IMR-90 (cell line): Measurements from ENCODE around the gene THSD7B. TPM values are rescaled to one million over a fixed set of nuclear protein-coding genes. Genes with fewer than 3 reads are reported as not detected.

Experiments
- ATAC-seq: fragments of 200-7000 bp; cut with Tn5 transposase; 2 replicates; pipeline ENCODE4 v1.9.1; 2020; ENCODE audit warnings: low read depth, mild to moderate bottlenecking, moderate library complexity
- BruUV-seq: library from RNA; stranded (reverse); fragments of 400-500 nt; replicated peaks from 2 replicates; lab custom pipeline; 2021; lab: Mats Ljungman, UMichigan
- CTCF ChIA-PET: fragments of 300-600 bp; formaldehyde crosslinking; extraction: SDS; loops from one replicate; lab custom pipeline; 2021; ENCODE audit warnings: antibody characterized with exemption; lab: Yijun Ruan, JAX
- POLR2A ChIA-PET: fragments of 300-600 bp; sonication (Branson Sonifier 250); formaldehyde crosslinking; loops from one replicate; lab custom pipeline; 2022; ENCODE audit warnings: antibody characterized with exemption; ENCODE audit not compliant: unreplicated experiment; lab: Charles Lee
- DNase-seq: peaks from one replicate; pipeline ENCODE4 v3.0.0; 2013
- H2AFZ ChIP-seq: replicated peaks from 2 replicates; pipeline ENCODE3; 2013; ENCODE audit warnings: low read length, mild to moderate bottlenecking; ENCODE audit not compliant: poor library complexity
- H2AK5ac ChIP-seq: 2 replicates; pipeline ENCODE4 v1.6.1; 2013; ENCODE audit warnings: low read depth, low read length, inconsistent platforms
- H2AK9ac ChIP-seq: replicated peaks from 2 replicates; pipeline ENCODE3; 2013; ENCODE audit warnings: mild to moderate bottlenecking, low read depth, low read length, moderate library complexity; ENCODE audit not compliant: poor library complexity
- H2BK120ac ChIP-seq: 2 replicates; pipeline ENCODE4 v1.6.1; 2013; ENCODE audit warnings: low read depth, low read length, inconsistent platforms
- H2BK15ac ChIP-seq: 3 replicates; pipeline ENCODE4 v1.6.1; 2013; ENCODE audit warnings: low read depth, low read length, inconsistent platforms
- H2BK20ac ChIP-seq: 2 replicates; pipeline ENCODE4 v1.6.1; 2013; ENCODE audit warnings: low read depth, mild to moderate bottlenecking, inconsistent platforms, low read length, moderate library complexity
- H2BK5ac ChIP-seq: 2 replicates; pipeline ENCODE4 v1.6.1; 2013; ENCODE audit warnings: mild to moderate bottlenecking, low read depth, low read length, inconsistent platforms; ENCODE audit not compliant: poor library complexity, severe bottlenecking
- H3K14ac ChIP-seq: replicated peaks from 2 replicates; pipeline ENCODE4 v1.6.1; 2013; ENCODE audit warnings: low read depth, low read length, inconsistent platforms
- H3K18ac ChIP-seq: 2 replicates; pipeline ENCODE4 v1.6.1; 2013; ENCODE audit warnings: low read depth, low read length, control low read depth
- H3K23ac ChIP-seq: 2 replicates; pipeline ENCODE4 v1.6.1; 2013; ENCODE audit warnings: low read depth, low read length, inconsistent platforms
- H3K27ac ChIP-seq: 2 replicates; pipeline ENCODE4 v1.5.1; 2013; ENCODE audit warnings: mild to moderate bottlenecking, control low read depth, low read length; ENCODE audit not compliant: insufficient read depth
- H3K27me3 ChIP-seq: 2 replicates; pipeline ENCODE4 v1.6.1; 2013; ENCODE audit warnings: low read length; ENCODE audit not compliant: control insufficient read depth, insufficient read depth
- H3K36me3 ChIP-seq: 2 replicates; pipeline ENCODE4 v1.6.1; 2013; ENCODE audit warnings: low read length, mixed read lengths; ENCODE audit not compliant: control insufficient read depth, insufficient read depth
- H3K4ac ChIP-seq: 2 replicates; pipeline ENCODE4 v1.6.1; 2013; ENCODE audit warnings: low read depth, low read length, inconsistent platforms
- H3K4me1 ChIP-seq: 2 replicates; pipeline ENCODE4 v1.6.1; 2013; ENCODE audit warnings: low read length, mixed read lengths; ENCODE audit not compliant: control insufficient read depth, insufficient read depth
- H3K4me2 ChIP-seq: 2 replicates; pipeline ENCODE4 v1.6.1; 2013; ENCODE audit warnings: low read depth, mild to moderate bottlenecking, control low read depth, low read length, moderate library complexity
- H3K4me3 ChIP-seq: 2 replicates; pipeline ENCODE4 v1.5.1; 2013; ENCODE audit warnings: low read depth, mild to moderate bottlenecking, control low read depth, low read length, moderate library complexity; ENCODE audit not compliant: insufficient read depth
- H3K56ac ChIP-seq: 2 replicates; pipeline ENCODE4 v1.6.1; 2013; ENCODE audit warnings: low read length, inconsistent platforms; ENCODE audit not compliant: insufficient read depth; ENCODE audit errors: extremely low read depth
- H3K79me1 ChIP-seq, 2 experiments: 2 replicates each; pipeline ENCODE4 v1.6.1; 2013; ENCODE audit warnings: low read length in 2 of 2, inconsistent platforms in 1 of 2, low read depth in 1 of 2
- H3K9ac ChIP-seq: 2 replicates; pipeline ENCODE4 v1.6.1; 2013; ENCODE audit warnings: low read depth, low read length, control low read depth
- H3K9me1 ChIP-seq: 2 replicates; pipeline ENCODE4 v1.6.1; 2013; ENCODE audit warnings: low read length, inconsistent platforms; ENCODE audit not compliant: insufficient read depth
- H3K9me3 ChIP-seq: 2 replicates; pipeline ENCODE4 v1.6.1; 2013; ENCODE audit warnings: low read length; ENCODE audit not compliant: control insufficient read depth, insufficient read depth
- H4K20me1 ChIP-seq: 2 replicates; pipeline ENCODE4 v1.6.1; 2013; ENCODE audit warnings: low read length, inconsistent platforms; ENCODE audit not compliant: insufficient read depth
- H4K5ac ChIP-seq: 2 replicates; pipeline ENCODE4 v1.6.1; 2013; ENCODE audit warnings: mild to moderate bottlenecking, low read depth, low read length, control low read depth
- H4K8ac ChIP-seq, 2 experiments: 2 replicates each; pipeline ENCODE4 v1.6.1; 2013; ENCODE audit warnings: low read depth in 2 of 2, low read length in 2 of 2, control low read depth in 1 of 2, inconsistent platforms in 1 of 2
- H4K91ac ChIP-seq: 2 replicates; pipeline ENCODE4 v1.6.1; 2013; ENCODE audit warnings: low read depth, low read length, inconsistent platforms; ENCODE audit not compliant: insufficient read depth
- BHLHE40 ChIP-seq: fragments of 150-350 bp; IDR thresholded peaks from 2 replicates; pipeline ENCODE4 v1.6.1; 2016; ENCODE audit warnings: mild to moderate bottlenecking, low read depth, low read length
- CEBPB ChIP-seq: IDR thresholded peaks from 2 replicates; pipeline ENCODE4 v1.6.1; 2012; ENCODE audit warnings: low read depth, low read length, improper control_type of control experiment
- MAFK ChIP-seq: IDR thresholded peaks from 2 replicates; pipeline ENCODE4 v1.6.1; 2012; ENCODE audit warnings: low read depth, low read length, improper control_type of control experiment
- MAZ ChIP-seq: IDR thresholded peaks from 2 replicates; pipeline ENCODE4 v1.6.1; 2012; ENCODE audit warnings: low read depth, mild to moderate bottlenecking, low read length, improper control_type of control experiment, moderate library complexity, borderline replicate concordance
- MXI1 ChIP-seq: IDR thresholded peaks from 2 replicates; pipeline ENCODE4 v1.6.1; 2012; ENCODE audit warnings: low read depth, mild to moderate bottlenecking, low read length, moderate library complexity, borderline replicate concordance
- POLR2A ChIP-seq: IDR thresholded peaks from 2 replicates; pipeline ENCODE4 v1.6.1; 2012; ENCODE audit warnings: mild to moderate bottlenecking, low read depth, low read length
- RAD21 ChIP-seq: IDR thresholded peaks from 2 replicates; pipeline ENCODE4 v1.6.1; 2012; ENCODE audit warnings: low read length, improper control_type of control experiment
- RCOR1 ChIP-seq: IDR thresholded peaks from 2 replicates; pipeline ENCODE4 v1.6.1; 2012; ENCODE audit warnings: mild to moderate bottlenecking, low read length, improper control_type of control experiment; ENCODE audit not compliant: insufficient replicate concordance
- RFX5 ChIP-seq: IDR thresholded peaks from 2 replicates; pipeline ENCODE4 v1.8.0; 2012; ENCODE audit warnings: low read depth, mild to moderate bottlenecking, low read length, moderate library complexity
- SMC3 ChIP-seq: fragments of 150-350 bp; IDR thresholded peaks from 2 replicates; pipeline ENCODE4 v1.6.1; 2016; ENCODE audit warnings: low read depth, mild to moderate bottlenecking, antibody characterized with exemption, low read length, moderate library complexity
- WGBS, 2 experiments: methylation state at CpG; one replicate each; pipeline versions ENCODE4 v1.1.5 to v1.1.7; 2013; ENCODE audit warnings: missing lambda C conversion rate in 2 of 2; ENCODE audit not compliant: insufficient read length in 1 of 2; ENCODE audit errors: extremely low coverage in 2 of 2; 5-methylcytosine and 5-hydroxymethylcytosine counted together
- dilution Hi-C: fragments of 300-500 bp; cut with HindIII; formaldehyde crosslinking; loops from one replicate; pipeline ENCODE4 v1.14.3; 2018; ENCODE audit warnings: low sequenced_read_pairs; ENCODE audit not compliant: unreplicated experiment
- in situ Hi-C: fragments of 300-500 bp; cut with MboI; formaldehyde crosslinking; loops from 3 replicates; pipeline ENCODE4 v1.14.3; 2019; ENCODE audit warnings: low sequenced_read_pairs, inconsistent platforms, mixed read lengths
- intact Hi-C: fragments of 100-400 bp; cut with micrococcal nuclease; formaldehyde crosslinking; loops from 2 replicates; pipeline ENCODE4 v1.10.0; 2022
- polyA plus RNA-seq, 3 experiments: library from polyadenylated mRNA; depleted of rRNA; stranded (reverse); fragments of >200 nt; gene quantifications; 2 replicates each; pipeline ENCODE4 v1.2.3, GENCODE V29; 2012; ENCODE audit warnings: low replicate concordance in 1 of 3
- total RNA-seq: library from RNA; depleted of rRNA; stranded (reverse); fragments of >200 nt; gene quantifications from 2 replicates; pipeline ENCODE4 v1.2.3, GENCODE V29; 2012
- TF ChIP-seq, protein P1 (sequence below): fragments of 150-350 bp; IDR thresholded peaks from 2 replicates; pipeline ENCODE4 v1.6.1; 2016; ENCODE audit warnings: low read depth, mild to moderate bottlenecking, low read length, moderate library complexity, borderline replicate concordance
- TF ChIP-seq, protein P2 (sequence below): conservative IDR thresholded peaks from 2 replicates; pipeline ENCODE4 v1.5.1; 2012; ENCODE audit warnings: mild to moderate bottlenecking, low read depth, low read length, improper control_type of control experiment

Gene THSD7B
- total and polyA plus RNA-seq, 2 of the 4 experiments (the other 2 are of a cell fraction) = not detected

DNA sequence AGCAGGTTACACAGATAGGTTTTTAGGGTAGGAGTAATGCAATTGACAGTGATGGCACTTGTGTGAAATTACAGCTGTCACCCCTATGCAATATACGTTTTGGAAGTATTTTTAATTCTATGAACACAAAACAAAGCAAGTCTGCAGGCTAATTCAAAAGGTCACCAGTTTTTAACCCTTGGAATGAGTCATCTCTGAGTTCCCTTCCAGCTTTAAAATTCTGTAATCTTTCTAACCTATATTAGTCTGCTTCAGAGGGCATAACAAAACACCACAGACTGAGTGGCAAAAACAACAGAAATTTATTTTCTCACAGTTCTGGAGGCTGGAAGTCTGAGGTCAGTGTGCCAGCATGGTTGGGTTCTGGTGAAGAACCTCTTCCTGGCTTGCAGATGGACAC is 602.0 kb downstream of the THSD7B start:
- no peak overlapping the region for H3K56ac ChIP-seq
- no peak overlapping the region for H3K9ac ChIP-seq
- H3K79me1 ChIP-seq = no peaks in the 10 kb centered on the region
- H3K23ac ChIP-seq = no peak overlapping the region
- intact Hi-C loops = no loop called here
- ChIA-PET CTCF (no interaction called here), POLR2A (no interaction called here)
- no peaks in the 10 kb centered on the region for H3K36me3 ChIP-seq
- H4K5ac ChIP-seq = no peak overlapping the region
- no peak for TF ChIP-seq MAZ
- no peak for TF ChIP-seq MXI1
- TF ChIP-seq POLR2A = no peak
- no peak for TF ChIP-seq RFX5
- TF ChIP-seq RCOR1 = no peak
- TF ChIP-seq, protein P1, sequence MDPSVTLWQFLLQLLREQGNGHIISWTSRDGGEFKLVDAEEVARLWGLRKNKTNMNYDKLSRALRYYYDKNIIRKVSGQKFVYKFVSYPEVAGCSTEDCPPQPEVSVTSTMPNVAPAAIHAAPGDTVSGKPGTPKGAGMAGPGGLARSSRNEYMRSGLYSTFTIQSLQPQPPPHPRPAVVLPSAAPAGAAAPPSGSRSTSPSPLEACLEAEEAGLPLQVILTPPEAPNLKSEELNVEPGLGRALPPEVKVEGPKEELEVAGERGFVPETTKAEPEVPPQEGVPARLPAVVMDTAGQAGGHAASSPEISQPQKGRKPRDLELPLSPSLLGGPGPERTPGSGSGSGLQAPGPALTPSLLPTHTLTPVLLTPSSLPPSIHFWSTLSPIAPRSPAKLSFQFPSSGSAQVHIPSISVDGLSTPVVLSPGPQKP = no peak
- no peak for TF ChIP-seq MAFK
- TF ChIP-seq CEBPB = no peak
- TF ChIP-seq, protein P2, sequence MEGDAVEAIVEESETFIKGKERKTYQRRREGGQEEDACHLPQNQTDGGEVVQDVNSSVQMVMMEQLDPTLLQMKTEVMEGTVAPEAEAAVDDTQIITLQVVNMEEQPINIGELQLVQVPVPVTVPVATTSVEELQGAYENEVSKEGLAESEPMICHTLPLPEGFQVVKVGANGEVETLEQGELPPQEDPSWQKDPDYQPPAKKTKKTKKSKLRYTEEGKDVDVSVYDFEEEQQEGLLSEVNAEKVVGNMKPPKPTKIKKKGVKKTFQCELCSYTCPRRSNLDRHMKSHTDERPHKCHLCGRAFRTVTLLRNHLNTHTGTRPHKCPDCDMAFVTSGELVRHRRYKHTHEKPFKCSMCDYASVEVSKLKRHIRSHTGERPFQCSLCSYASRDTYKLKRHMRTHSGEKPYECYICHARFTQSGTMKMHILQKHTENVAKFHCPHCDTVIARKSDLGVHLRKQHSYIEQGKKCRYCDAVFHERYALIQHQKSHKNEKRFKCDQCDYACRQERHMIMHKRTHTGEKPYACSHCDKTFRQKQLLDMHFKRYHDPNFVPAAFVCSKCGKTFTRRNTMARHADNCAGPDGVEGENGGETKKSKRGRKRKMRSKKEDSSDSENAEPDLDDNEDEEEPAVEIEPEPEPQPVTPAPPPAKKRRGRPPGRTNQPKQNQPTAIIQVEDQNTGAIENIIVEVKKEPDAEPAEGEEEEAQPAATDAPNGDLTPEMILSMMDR = no peak
- TF ChIP-seq RAD21 = no peak
- no peak for TF ChIP-seq SMC3
- no peak for TF ChIP-seq BHLHE40
- no peak overlapping the region for H2BK15ac ChIP-seq
- no peak overlapping the region for H2BK20ac ChIP-seq
- H2BK5ac ChIP-seq = no peak overlapping the region
- H3K4me1 ChIP-seq = no peaks in the 10 kb centered on the region
- H4K8ac ChIP-seq = no peak overlapping the region
- dilution Hi-C loops = no loop called here
- H3K4me2 ChIP-seq = no peak overlapping the region
- H4K20me1 ChIP-seq = no peaks in the 10 kb centered on the region
- H3K18ac ChIP-seq = no peak overlapping the region
- H3K27ac ChIP-seq = no peak overlapping the region
- no peak overlapping the region for H2BK120ac ChIP-seq
- H3K14ac ChIP-seq = no peak overlapping the region
- no peak overlapping the region for H2AK9ac ChIP-seq
- H2AK5ac ChIP-seq = no peak overlapping the region
- no peak overlapping the region for H3K4me3 ChIP-seq
- no TSS peak for BruUV-seq
- WGBS, 2 experiments = no CpG with 5 or more reads among the region's 1 CpG
- H4K91ac ChIP-seq = no peak overlapping the region
- no peaks in the 10 kb centered on the region for H3K27me3 ChIP-seq
- no peaks in the 10 kb centered on the region for H3K9me1 ChIP-seq
- no peak overlapping the region for H3K4ac ChIP-seq
- no peak overlapping the region for H2AFZ ChIP-seq
- DNase-seq = no peak
- H3K9me3 ChIP-seq = no peaks in the 10 kb centered on the region; the same call in 1 of the 2 replicates
- in situ Hi-C loops = no loop called here
- no peak for ATAC-seq
